T-cell (primary cell): Measurements from ENCODE around the gene MAST3. TPM values are rescaled to one million over a fixed set of nuclear protein-coding genes. Genes with fewer than 3 reads are reported as not detected.
A peak's percentile ranks its signal among the peaks of the same experiment; 100 is the strongest.

Experiments used
- ATAC-seq, 4 experiments: fragments of 200-7000 bp in 3 of 4; fragments of 150-1000 bp in 1 of 4; cut with Tn5 transposase; replicated peaks in 1 of 4; 1 replicate in 3 of 4; 2 replicates in 1 of 4; pipeline ENCODE4 v1.10.0; 2021; ENCODE audit warnings: moderate library complexity in 3 of 4, mild to moderate bottlenecking in 2 of 4, moderate number of reproducible peaks in 1 of 4
- CTCF ChIA-PET, 2 donors: fragments of 300-600 bp; sonication (Branson Sonifier 250); formaldehyde crosslinking; loops; one replicate each; lab custom pipeline; 2022; ENCODE audit warnings: antibody characterized with exemption in 2 of 2; lab: Charles Lee
- POLR2A ChIA-PET, 2 donors: fragments of 300-600 bp; sonication (Branson Sonifier 250); formaldehyde crosslinking; loops; one replicate each; lab custom pipeline; 2022; ENCODE audit warnings: antibody characterized with exemption in 2 of 2; lab: Charles Lee
- DNase-seq, 35 experiments: peaks; one replicate each; pipeline versions ENCODE4 v3.0.0 to v3.0.0-alpha.2; 2013 to 2023
- H3K27ac ChIP-seq: one replicate; pipeline ENCODE4 v1.5.1; 2013; ENCODE audit warnings: low read length
- H3K27me3 ChIP-seq, 2 experiments: replicated peaks in 1 of 2; 1 replicate in 1 of 2; 2 replicates in 1 of 2; pipeline versions ENCODE4 v1.6.1 to v1.7.0; 2013; ENCODE audit warnings: low read length in 1 of 2, mixed read lengths in 1 of 2; ENCODE audit not compliant: control insufficient read depth in 2 of 2, insufficient read depth in 2 of 2; ENCODE audit errors: extremely low read depth in 1 of 2
- H3K36me3 ChIP-seq, 2 donors: 1 replicate in 1 of 2; 2 replicates in 1 of 2; pipeline versions ENCODE4 v1.6.1 to v1.7.0; 2013; ENCODE audit warnings: low read length in 1 of 2; ENCODE audit not compliant: control insufficient read depth in 2 of 2, insufficient read depth in 1 of 2; ENCODE audit errors: extremely low read depth in 1 of 2
- H3K4me1 ChIP-seq, 2 experiments: 1 replicate in 1 of 2; 2 replicates in 1 of 2; pipeline versions ENCODE4 v1.6.1 to v1.7.0; 2013; ENCODE audit warnings: low read length in 2 of 2, mixed read lengths in 1 of 2; ENCODE audit not compliant: insufficient read depth in 2 of 2, control insufficient read depth in 1 of 2; ENCODE audit errors: extremely low read depth in 1 of 2
- H3K4me3 ChIP-seq, 2 donors: 1 replicate in 1 of 2; 2 replicates in 1 of 2; pipeline versions ENCODE4 v1.5.1 to v1.7.0; 2013; ENCODE audit warnings: mild to moderate bottlenecking in 2 of 2, low read length in 1 of 2, moderate library complexity in 1 of 2; ENCODE audit not compliant: control insufficient read depth in 1 of 2; ENCODE audit errors: extremely low read depth in 1 of 2
- H3K9me3 ChIP-seq: 2 replicates; pipeline ENCODE4 v1.7.0; 2013
- H3K27ac Mint-ChIP-seq, 2 donors: one replicate each; pipeline ENCODE4 v1.8.0; 2020 to 2021; ENCODE audit warnings: mild to moderate bottlenecking in 2 of 2, mixed read lengths in 2 of 2
- H3K27me3 Mint-ChIP-seq, 2 donors: one replicate each; pipeline ENCODE4 v1.8.0; 2021 to 2022; ENCODE audit warnings: mixed read lengths in 2 of 2
- H3K36me3 Mint-ChIP-seq: one replicate; pipeline ENCODE4 v1.8.0; 2021; ENCODE audit warnings: mixed read lengths
- H3K4me1 Mint-ChIP-seq, 3 donors: one replicate each; pipeline ENCODE4 v1.8.0; 2020 to 2022; ENCODE audit warnings: mixed read lengths in 3 of 3, mild to moderate bottlenecking in 1 of 3
- H3K4me3 Mint-ChIP-seq, 3 donors: one replicate each; pipeline ENCODE4 v1.8.0; 2020 to 2022; ENCODE audit warnings: mild to moderate bottlenecking in 3 of 3, mixed read lengths in 3 of 3, moderate library complexity in 3 of 3
- H3K9me3 Mint-ChIP-seq, 3 donors: one replicate each; pipeline ENCODE4 v1.8.0; 2020 to 2022; ENCODE audit warnings: mixed read lengths in 3 of 3
- WGBS: methylation state at CpG from one replicate; pipeline ENCODE4 v1.1.5; 2013; ENCODE audit warnings: missing lambda C conversion rate; ENCODE audit not compliant: insufficient coverage; 5-methylcytosine and 5-hydroxymethylcytosine counted together
- total RNA-seq, 35 experiments: library from RNA in 6 of 35; stranded (reverse) in 6 of 35; fragments of 120-200 nt in 1 of 35; gene quantifications; one replicate each; pipeline versions ENCODE4 v1.2.1 to v1.2.4 and lab custom pipeline; 2013 to 2026

The MAST3 gene
- total RNA-seq, 5 donors from 2014 or later (not counting 1 experiment from before 2014, with no cell fraction given) = 42.0 to 60.2 (median 53.2) TPM

DNA sequence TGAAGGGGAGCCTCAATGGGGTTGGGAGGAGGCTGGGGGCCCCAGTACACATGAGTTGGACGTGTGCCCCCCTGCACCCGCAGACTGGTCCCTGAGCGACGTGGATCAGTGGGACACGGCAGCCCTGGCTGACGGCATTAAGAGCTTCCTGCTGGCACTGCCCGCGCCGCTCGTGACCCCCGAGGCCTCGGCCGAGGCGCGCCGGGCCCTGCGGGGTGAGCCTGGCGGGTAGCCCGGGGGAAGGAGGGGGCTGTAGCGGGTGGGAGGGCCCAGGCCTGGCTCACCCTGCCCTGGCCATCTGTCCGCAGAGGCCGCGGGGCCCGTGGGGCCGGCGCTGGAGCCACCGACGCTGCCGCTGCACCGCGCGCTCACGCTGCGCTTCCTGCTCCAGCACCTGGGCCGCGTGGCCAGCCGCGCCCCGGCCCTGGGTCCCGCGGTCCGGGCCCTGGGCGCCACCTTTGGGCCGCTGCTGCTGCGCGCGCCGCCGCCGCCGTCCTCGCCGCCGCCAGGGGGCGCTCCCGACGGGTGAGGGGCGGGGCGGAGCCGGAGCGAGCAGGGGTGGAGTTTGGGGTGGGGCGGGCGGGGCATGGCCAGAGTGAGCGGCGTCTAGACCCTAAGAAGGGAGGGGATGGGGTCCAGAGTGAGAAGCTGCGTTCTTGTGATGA, 63.5 kb downstream of the MAST3 start:
- POLR2A ChIA-PET = no interaction called here
- Mint-ChIP-seq H3K27ac (peak overlapping the region in 1 of 2 donors; percentile 39), H3K4me3 (peak overlapping the region; percentile 28 to 52 (median 34)), H3K27me3 (no peaks in the 10 kb centered on the region), H3K9me3 (no peaks in the 10 kb centered on the region), H3K4me1 (peaks cover 11 to 17% (median 15%) of the 10 kb centered on the region in 3 donors), H3K36me3 (peaks cover 13% of the 10 kb centered on the region)
- Histone ChIP-seq H3K4me1 (peaks cover 3 to 15% of the 10 kb centered on the region in 2 experiments), H3K27me3 (no peaks in the 10 kb centered on the region), H3K36me3 (peaks cover 24 to 29% of the 10 kb centered on the region in 2 donors), H3K27ac (no peak overlapping the region), H3K9me3 (no peaks in the 10 kb centered on the region), H3K4me3 (peak overlapping the region in 1 of 2 donors; percentile 32)
- peak; percentile 93 to 98 (median 94) for ATAC-seq
- peak; percentile 37 to 90 (median 68) for DNase-seq
- CTCF ChIA-PET = interaction anchor here (0.5 to 1.2 kb wide), 10 partner anchors 9 to 1305 kb away, joined by 3 to 9 read pairs (median 4); partner anchors contain the start of genes CCDC124 (in 1 of the 2), IL12RB1 (in 1 of the 2) and PIK3R2 (in 1 of the 2)
- 4% methylated on average over 46 of the region's 66 CpGs for WGBS

DNA sequence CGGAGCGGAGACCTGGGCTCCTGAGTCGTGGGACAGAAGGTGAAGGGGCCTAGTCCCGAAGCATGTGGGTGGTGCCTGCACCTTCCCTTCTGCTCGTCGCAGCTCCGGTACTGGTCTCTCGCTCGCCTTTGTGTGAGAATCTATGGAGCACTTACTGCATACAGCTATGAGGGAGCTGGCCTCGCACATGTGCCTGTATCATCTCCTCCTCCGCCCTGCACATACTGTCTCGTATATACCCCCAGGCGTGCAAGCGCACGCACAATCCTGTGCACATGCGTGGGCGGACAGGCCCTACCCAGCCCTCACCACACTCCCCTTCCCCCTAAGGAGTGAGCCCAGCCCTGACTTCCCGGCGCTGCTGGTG, 64.0 kb downstream of the MAST3 start:
- peaks cover 3 to 15% of the 10 kb centered on the region in 2 experiments for H3K4me1 ChIP-seq
- H3K9me3 ChIP-seq = no peaks in the 10 kb centered on the region
- Mint-ChIP-seq H3K36me3 (peaks cover 15% of the 10 kb centered on the region), H3K9me3 (no peaks in the 10 kb centered on the region), H3K27ac (no peak overlapping the region), H3K4me3 (peak overlapping the region in 2 of 3 donors; percentile 7 to 13), H3K4me1 (peaks cover 7 to 13% (median 11%) of the 10 kb centered on the region in 3 donors), H3K27me3 (no peaks in the 10 kb centered on the region)
- 73% methylated on average over 14 of the region's 19 CpGs for WGBS
- no peak overlapping the region for H3K27ac ChIP-seq
- no peaks in the 10 kb centered on the region for H3K27me3 ChIP-seq
- no peak for DNase-seq
- H3K36me3 ChIP-seq = peaks cover 24 to 28% of the 10 kb centered on the region in 2 donors
- peak in 2 of 4 experiments; percentile 3 to 20 for ATAC-seq
- ChIA-PET POLR2A (no interaction called here), CTCF (interaction anchor here (0.5 to 1.2 kb wide), 5 partner anchors 46 to 302 kb away, joined by 3 to 7 read pairs (median 3); no protein-coding TSS in a partner anchor)
- peak overlapping the region in 1 of 2 donors; percentile 32 for H3K4me3 ChIP-seq

DNA sequence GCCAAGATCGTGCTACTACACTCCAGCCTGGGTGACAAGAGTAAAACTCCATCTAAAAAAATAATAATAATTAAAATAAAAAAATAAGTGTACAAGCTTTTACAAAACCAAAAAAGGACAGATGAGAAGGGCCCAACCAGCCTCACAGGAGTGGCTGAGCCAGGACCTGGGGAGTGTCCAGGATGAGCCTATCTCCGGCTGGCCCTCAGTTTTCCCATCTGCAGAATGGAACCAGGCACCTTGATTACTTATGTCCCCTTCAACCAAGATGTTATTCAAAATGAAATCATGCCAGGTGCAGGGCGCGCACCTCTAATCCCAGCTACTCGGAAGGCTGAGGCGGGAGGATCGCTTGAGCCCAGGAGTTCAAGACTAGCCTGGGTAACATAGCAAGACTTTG, 66.5 kb downstream of the MAST3 start:
- no peak overlapping the region for H3K27ac ChIP-seq
- POLR2A ChIA-PET = interaction anchor here in 1 of 2 donors (0.6 kb wide), 1 partner anchor 73 kb away, joined by 6 read pairs; no protein-coding TSS in a partner anchor
- H3K27me3 ChIP-seq = no peaks in the 10 kb centered on the region
- no peak for ATAC-seq
- H3K9me3 Mint-ChIP-seq = no peaks in the 10 kb centered on the region
- CTCF ChIA-PET = interaction anchor here in 1 of 2 donors (0.6 kb wide), 1 partner anchor 21 kb away, joined by 3 read pairs; no protein-coding TSS in a partner anchor
- peaks cover 7 to 17% (median 14%) of the 10 kb centered on the region in 3 donors for H3K4me1 Mint-ChIP-seq
- no peak overlapping the region for H3K4me3 Mint-ChIP-seq
- H3K27ac Mint-ChIP-seq = no peak overlapping the region
- H3K27me3 Mint-ChIP-seq = no peaks in the 10 kb centered on the region
- H3K4me3 ChIP-seq = no peak overlapping the region
- DNase-seq = no peak
- H3K9me3 ChIP-seq = no peaks in the 10 kb centered on the region
- H3K4me1 ChIP-seq = peaks cover 3 to 20% of the 10 kb centered on the region in 2 experiments
- WGBS = 93% methylated on average over 6 of the region's 7 CpGs
- H3K36me3 ChIP-seq = peaks cover 30 to 40% of the 10 kb centered on the region in 2 donors
- peaks cover 24% of the 10 kb centered on the region for H3K36me3 Mint-ChIP-seq

DNA sequence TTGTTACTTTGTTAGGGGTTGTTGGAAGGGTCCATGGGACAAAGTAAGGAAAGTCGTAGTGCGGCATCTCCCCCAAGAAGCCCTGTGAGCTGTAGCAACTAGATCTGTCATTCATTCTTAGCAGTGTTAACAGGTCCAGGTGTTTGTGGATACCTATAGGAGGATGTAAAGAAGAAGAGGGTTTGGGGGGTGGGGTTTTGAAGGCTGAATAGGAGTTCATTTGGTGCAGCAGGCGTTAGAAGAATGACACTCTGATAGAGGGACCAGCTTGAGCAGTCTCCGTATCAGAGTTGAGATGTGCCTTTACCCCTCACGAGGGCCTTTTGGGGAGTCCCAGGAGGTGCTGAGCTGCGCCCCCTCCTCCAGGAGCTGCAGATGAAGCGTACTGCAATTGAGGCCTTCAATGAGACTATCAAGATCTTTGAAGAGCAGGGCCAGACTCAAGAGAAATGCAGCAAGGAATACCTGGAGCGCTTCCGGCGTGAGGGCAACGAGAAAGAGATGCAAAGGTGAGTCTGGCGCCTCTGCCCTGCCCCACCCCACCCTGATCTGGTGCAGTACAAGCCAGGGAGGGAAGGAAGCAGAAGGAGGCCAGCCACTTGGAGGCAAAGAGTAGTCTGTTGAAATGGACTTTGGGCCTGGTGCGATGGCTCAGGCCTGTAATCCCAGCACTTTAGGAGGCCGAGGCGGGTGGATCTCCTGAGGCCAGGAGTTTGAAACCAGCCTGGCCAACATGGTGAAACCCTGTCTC, 68.4 kb downstream of the MAST3 start:
- ChIA-PET CTCF (interaction anchor here (0.6 to 0.7 kb wide), 3 partner anchors 160 to 483 kb away, joined by 3 to 9 read pairs (median 4); no protein-coding TSS in a partner anchor), POLR2A (no interaction called here)
- peaks cover 3 to 13% of the 10 kb centered on the region in 2 experiments for H3K4me1 ChIP-seq
- H3K4me3 Mint-ChIP-seq = no peak overlapping the region
- no peak overlapping the region for H3K4me3 ChIP-seq
- no peaks in the 10 kb centered on the region for H3K9me3 ChIP-seq
- ATAC-seq (no peak), DNase-seq (no peak)
- peaks cover 0 to 10% (median 7%) of the 10 kb centered on the region in 3 donors for H3K4me1 Mint-ChIP-seq
- no peak overlapping the region for H3K27ac ChIP-seq
- H3K27ac Mint-ChIP-seq = no peak overlapping the region
- H3K27me3 Mint-ChIP-seq = no peaks in the 10 kb centered on the region
- H3K36me3 Mint-ChIP-seq = peaks cover 24% of the 10 kb centered on the region
- no peaks in the 10 kb centered on the region for H3K27me3 ChIP-seq
- 98% methylated on average over 10 of the region's 15 CpGs for WGBS
- peaks cover 30 to 40% of the 10 kb centered on the region in 2 donors for H3K36me3 ChIP-seq
- no peaks in the 10 kb centered on the region for H3K9me3 Mint-ChIP-seq

DNA sequence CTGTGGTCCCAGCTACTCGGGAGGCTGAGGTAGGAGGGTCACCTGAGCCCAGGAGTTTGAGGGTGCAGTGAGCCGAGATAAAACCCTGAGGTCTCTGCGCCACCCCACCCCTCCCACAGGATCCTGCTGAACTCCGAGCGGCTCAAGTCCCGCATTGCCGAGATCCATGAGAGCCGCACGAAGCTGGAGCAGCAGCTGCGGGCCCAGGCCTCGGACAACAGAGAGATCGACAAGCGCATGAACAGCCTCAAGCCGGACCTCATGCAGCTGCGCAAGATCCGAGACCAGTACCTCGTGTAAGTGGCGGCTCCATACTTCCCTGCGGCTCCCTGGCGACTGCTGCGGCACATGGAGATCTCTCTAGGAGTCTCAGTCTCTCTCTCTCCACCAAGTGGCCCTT, 69.4 kb downstream of the MAST3 start:
- peaks cover 0 to 4% (median 3%) of the 10 kb centered on the region in 3 donors for H3K4me1 Mint-ChIP-seq
- H3K4me3 ChIP-seq = no peak overlapping the region
- H3K36me3 ChIP-seq = peaks cover 25 to 36% of the 10 kb centered on the region in 2 donors
- H3K27ac Mint-ChIP-seq = no peak overlapping the region
- peaks cover 0 to 6% of the 10 kb centered on the region in 2 experiments for H3K4me1 ChIP-seq
- H3K9me3 ChIP-seq = no peaks in the 10 kb centered on the region
- no peak for ATAC-seq
- H3K27me3 Mint-ChIP-seq = no peaks in the 10 kb centered on the region
- POLR2A ChIA-PET = no interaction called here
- DNase-seq = no peak
- H3K9me3 Mint-ChIP-seq = no peaks in the 10 kb centered on the region
- CTCF ChIA-PET = interaction anchor here in 1 of 2 donors (0.6 kb wide), 1 partner anchor 159 kb away, joined by 4 read pairs; no protein-coding TSS in a partner anchor
- H3K4me3 Mint-ChIP-seq = no peak overlapping the region
- no peaks in the 10 kb centered on the region for H3K27me3 ChIP-seq
- peaks cover 24% of the 10 kb centered on the region for H3K36me3 Mint-ChIP-seq
- 98% methylated on average over 20 of the region's 21 CpGs for WGBS
- no peak overlapping the region for H3K27ac ChIP-seq
